NOMO-1 treated with DMSO at 0.1 percent for 48 hours (cell line): Measurements from ENCODE around the gene DYRK2.

Experiments used
- DNase-seq: peaks from one replicate; lab custom pipeline; 2025; ENCODE audit not compliant: unreplicated experiment; lab: John Stamatoyannopoulos, UW

The DYRK2 gene

DNA sequence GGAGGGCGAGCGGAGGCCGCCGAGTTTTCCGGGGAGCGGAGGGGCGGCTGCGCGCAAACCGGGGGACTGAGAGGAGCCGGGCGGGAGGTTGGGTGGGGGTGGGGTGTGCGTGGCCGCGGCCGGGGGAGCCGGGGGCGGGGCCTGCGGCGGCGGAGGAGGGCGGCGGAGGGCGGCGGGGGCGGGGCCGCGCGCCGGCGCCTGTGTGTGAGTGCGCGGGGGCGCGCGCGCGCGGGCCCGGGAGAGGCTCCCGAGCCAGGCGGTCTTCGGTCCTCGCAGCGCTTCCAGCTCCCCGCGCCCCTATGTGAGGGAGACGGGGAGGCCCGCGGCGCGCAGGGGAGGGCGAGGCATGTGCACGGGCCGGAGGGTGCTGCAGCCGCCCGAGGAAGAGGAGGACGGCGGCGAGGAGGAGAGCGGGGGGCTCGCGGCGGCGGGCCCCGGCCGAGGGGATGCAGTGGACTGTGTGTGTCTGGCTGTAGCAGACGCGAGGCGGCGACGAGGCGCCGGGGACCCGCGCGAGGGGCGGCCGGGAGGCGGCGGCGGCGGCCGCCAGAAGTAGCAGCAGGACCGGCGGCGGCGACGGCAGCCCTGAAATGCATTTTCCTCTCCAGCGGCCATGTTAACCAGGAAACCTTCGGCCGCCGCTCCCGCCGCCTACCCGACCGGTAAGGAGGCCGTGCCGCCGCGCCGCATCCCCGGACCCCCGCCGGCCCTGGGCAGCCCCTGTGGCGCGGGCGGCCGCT is at the start of gene DYRK2:
DYRK2 (plus strand) TSS at position 225 of the 740 bp plus-strand sequence; CDS start at position 614, 389 bp downstream.
- peak; percentile 47 for DNase-seq

DNA sequence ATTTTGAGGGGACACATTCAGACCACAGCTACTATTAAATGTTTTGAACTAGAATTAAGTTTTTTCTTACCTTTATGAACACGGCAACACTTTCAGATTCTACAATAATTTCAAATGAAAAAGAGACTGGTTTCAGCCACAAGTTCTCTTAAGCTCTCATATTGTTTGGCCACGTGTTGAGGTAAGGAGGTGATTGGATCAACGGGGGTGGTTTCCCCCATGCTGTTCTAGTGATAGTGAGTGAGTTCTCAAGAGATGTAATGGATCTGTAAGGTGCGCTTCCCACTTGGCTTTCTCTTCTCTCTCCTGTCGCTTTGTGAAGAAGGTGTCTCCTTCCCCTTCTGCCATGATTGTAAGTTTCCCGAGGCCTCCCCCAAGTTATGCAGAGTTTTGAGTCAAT is 48.9 kb upstream of the DYRK2 start:
- no peak for DNase-seq

DNA sequence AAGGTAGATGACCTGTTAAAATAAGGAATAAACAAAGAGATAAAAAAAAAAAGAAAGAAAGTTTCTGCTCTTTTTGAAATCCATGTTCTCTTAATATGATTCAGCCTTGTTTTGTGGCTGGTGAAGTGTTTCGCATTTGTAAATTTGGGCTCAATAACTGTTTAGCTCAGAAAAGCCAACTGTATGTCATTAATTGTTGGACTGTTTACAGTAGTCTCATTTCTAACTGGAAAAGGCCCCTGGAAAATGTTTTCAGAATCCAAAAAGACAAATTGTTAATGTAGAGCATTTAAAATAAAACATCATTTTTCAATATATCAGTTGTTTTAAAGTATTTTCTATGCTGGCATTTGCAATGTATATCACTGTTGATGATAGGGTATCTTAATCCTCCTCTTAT is 47.4 kb upstream of the DYRK2 start:
- DNase-seq, result no peak

DNA sequence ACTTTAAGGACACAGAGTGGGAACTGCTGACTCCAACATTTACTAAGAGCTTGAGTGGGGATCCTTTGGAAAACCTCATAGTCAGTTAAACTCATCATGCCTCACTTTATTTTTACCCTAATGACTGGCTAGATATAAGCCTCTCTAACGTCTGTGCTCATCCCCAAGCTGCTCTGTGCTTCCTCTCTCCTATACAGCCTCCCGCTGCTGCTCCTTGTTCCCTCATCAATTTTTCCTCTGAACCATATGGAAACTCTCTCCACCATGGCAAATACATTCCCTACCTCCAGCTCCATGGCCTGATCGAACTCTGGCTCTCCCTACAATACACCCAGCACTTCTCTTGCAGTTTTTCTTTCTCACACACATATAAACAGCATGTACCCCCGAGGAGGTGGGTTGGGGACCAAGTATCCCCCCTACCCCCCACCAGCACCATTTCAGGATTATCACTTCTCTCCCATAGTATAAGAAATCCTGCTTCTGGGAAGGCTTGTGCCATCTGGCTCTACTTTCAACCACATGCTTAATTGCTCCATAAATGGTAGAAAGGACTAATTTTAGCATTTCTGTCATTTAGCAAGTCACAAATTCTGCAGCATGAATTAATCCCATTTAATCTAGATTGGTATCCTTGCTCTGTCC is 39.2 kb upstream of the DYRK2 start:
- no peak for DNase-seq

DNA sequence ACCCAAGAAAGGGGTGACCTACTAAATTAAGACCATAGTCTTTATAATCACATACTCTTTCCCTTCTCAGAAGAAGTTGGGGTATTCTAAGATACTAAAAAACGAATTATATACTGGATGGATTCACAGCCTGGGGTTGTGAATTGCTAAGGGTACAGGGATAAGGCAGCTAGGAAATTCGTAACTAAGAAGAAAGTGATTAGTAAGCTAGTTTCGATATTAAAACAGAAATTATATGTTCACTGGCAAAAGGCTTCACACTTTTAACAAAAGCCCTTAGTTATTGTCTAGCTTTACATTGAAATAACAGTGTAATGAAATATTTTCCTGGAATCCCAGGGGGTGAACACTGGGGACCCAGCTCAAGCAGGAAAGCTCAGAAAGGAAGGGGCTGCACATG is 35.5 kb upstream of the DYRK2 start:
- DNase-seq, result no peak

DNA sequence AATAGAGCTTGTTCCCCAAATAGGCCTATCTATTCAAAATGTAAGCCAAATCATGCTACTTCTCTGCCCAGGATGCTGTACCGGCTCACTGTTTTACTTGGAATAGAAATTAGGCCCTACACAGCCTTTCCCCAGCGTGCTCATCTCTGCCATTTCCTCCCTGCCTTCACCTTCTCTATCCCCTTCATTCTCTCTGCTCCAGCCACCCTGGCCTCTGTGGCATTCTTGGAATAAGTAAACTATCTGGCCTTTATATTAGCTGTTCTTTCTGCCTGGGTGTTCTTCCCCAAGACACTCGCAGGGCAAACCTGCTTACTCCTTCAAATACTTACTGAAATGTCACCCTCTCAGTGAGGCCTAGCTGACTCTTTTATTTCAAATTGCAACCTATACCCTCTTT is 30.9 kb upstream of the DYRK2 start:
- DNase-seq, result no peak

DNA sequence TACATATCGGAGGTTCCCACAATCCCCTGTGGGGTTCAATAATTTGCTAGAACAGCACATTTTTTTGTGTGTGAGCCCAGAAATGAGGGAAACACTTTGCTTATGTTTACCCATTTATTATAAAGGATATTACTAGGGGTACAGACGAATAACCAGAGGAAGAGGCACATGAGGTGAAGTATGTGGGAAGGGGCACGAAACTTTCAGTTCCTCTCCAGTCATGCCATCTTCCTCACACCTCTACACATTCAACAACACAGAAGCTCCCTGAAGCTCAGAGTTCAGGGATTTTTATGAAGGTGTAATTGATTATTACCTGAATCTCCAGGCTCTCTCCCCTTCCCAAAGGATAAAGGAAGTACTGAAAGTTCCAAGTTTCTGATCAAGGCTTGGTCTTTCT is 30.2 kb upstream of the DYRK2 start:
- peak; percentile 2 for DNase-seq

DNA sequence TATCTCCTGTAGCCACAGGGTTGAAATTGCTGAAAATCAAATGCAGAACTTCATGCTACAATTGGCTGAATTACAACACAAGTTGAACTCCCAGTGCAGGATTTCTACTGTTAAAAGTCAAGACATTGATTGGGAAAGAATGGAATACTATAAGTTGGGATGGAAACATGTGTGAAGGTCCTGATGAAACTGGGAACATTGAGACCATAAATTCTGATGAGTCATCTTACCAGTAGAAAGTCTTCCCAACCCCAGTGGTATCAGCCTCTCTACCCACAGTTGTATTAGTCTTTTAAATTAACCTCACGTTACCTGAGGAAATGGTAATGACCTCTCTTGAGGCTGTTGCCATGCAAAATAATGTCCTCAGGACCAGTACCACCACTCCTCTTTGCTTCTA is 27.4 kb upstream of the DYRK2 start:
- no peak for DNase-seq

DNA sequence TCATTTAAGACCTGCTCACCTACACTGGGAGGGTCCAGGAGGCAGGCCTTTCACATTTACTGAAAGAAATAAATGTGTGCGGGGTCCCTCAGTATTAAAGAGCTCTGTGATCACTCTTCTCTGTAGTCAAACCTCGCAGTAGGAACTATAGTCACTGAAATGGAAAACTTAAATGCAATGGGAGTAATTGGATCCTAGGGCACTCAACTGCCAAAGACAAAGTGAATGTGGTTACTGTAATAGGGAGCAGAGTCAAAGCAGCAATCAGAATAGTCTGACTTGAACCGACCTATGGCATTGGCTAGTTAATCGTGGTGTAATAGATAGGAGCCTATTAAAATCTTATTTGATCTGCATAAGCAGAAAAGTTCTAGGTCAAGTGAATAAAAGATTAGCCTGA is 26.6 kb upstream of the DYRK2 start:
- no peak for DNase-seq

DNA sequence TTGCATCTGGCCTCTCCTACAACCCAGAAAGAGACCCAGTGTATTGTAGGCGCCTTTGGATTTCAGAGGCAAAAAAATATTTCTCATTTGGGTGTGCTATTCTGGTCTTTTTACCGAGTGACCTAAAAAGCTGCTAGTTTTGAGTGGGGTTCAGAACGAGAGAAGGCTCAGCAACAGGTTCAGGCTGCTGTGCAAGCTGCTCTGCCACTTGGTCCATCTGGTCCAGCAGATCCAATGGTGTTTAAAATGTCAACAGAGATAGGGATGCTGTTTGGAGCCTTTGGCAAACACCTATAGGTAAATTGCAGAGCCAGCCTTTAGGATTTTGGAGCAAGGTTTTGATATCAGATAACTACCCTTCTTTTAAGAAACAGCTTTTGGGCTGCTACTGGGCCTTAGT is 25.3 kb upstream of the DYRK2 start:
- no peak for DNase-seq

DNA sequence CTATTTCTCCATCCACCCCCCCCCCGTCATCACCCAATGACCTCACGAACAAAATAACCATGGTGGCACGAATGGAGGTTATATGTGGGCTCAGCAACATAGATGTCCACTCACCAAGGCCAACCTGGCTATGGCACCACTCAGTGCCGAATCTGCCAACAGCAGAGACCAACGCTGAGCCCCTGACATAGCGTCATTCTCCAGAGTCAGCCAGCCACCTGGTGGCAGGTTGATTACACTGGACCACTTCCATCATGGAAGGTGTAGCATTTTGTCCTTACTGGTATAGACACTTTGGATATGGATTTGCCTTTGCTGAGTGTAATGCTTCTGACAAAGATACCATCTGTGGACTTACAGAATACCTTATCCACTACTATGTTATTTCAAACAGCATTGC is 24.2 kb upstream of the DYRK2 start:
- DNase-seq, result no peak

DNA sequence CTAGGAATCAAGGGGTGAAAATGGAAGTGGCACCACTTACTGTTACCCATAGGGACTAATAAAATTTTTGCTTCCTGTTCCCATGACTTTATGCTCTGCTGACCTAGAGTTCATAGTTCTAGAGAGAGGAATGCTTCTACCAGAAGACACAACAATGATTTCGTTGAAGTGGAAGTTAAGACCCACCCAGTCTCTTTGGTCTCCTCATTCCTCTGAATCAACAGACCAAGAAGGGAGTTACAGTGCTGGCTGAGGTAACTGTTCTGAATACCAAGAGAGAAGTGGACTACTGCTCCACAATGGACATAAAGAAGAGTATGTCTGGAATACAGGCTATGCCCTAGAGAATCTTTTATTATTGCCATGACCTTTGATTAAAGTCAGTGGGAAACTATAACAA is 23.5 kb upstream of the DYRK2 start:
- no peak for DNase-seq

DNA sequence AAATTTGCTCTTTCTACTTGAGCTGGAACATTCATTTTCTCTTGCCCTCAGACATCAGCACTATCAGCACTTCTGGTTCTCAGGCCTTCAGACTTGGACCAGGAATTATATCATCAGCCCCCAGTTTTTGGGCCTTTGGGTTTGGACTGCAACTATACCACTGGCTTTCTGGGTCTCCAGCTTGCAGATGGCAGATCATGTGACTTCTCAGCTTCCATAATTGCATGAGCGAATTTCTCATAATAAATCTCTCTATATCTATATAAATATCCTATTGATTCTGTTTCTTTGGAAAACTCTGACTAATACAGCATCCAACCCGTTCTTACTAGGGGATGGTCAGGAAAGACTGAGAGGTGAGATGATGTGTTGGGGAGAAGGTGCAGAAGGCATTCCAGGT is 22.4 kb upstream of the DYRK2 start:
- no peak for DNase-seq

DNA sequence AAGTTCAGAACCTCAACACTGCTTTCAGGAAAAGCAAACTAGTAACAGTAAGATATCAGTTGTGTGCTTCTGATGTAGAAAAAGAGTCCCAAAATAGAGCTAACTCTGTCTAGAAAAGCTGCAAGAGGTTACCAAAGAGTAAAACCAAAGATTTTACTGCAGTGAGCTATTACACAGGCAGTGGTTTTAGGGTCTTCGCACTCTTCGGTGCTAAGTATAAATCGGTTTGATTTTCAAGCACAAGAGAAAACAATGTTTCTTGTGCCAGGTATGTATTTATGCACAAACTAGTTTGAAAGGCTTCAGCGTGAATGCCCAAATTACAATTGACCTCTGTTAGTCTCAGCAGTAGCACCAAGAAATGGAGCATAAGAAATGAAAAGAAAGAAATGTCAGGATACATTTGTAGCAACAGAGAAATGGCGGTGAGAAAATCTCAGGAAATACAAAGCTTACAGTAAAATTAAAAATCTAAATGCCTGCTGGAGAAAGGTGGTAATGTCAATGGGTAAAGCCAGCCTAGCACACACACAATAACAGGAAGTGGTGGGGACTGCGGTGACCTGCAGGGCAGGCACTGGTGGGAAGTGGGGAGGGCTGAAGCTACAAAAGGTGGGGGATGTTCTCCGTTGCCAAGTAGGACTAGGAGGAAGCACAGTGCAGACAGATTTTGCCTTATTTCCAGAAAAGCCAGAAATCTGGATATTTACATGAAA is 18.0 kb upstream of the DYRK2 start:
- DNase-seq, result peak; percentile 91

DNA sequence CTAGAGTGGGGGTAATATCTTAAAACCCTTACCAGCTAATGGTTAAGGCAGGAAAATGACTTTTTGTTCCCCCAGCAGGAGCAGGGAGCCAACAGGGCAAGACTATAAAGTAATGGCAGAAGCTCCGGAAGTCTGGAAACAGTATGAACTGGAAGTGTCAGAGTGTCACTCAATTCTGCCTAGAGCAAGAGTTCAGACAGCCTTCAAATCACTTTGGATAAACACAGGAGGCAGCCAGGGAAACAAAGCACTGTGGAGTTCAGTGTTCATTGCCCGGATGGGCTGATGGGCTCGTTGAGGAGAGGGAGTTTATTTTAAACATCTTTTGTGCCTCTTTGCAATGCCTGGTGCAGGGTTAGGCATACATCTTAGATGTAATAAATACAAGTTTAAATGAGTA is 16.5 kb upstream of the DYRK2 start:
- no peak for DNase-seq

DNA sequence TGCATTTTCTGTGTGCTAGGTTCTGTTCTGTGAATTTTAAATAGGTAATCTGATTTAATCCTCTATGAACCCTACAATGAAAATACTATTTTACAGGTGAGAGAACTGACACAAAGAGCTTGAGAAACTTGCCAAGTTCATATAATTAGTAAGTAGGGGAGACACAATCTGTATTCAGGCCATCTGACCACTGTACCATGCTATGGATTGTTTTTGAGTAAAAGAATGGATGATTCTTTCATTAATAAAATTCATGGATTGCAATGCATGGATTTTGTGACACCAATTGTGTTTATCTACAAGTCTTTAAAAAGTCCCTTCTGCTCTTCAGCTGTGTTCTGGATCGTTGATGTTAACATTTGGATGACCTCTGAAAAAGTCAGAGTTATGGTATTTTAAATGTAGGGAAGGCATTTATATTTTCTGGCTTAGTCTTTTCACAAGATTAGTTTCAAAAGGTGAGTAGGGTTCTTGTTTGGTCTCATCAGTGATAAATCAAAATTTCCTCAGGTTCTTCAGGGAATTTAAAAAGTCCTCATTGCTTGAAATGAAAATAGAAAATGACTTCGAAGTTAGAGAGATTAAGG is 15.4 kb upstream of the DYRK2 start:
- DNase-seq, result no peak

DNA sequence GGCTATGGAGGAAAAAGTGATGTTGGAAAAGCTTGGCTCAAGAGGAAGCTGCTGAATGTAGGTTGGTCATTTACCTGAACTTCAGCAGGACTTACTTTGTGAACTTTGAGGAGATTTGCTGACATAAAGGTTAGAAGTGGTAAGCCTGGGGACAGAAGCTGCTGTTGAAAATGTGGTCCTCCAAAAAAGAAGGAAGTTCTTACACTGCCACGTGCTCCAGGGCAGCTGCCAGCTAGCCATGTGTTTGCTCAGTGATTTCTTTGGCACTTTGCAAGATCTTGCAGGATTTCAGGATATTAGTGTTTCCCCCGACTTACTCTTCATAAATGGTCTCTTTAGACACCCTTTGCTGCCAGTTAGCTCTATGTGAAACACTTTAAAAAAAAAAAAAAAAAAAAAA is 14.8 kb upstream of the DYRK2 start:
- DNase-seq, result peak; percentile 40

DNA sequence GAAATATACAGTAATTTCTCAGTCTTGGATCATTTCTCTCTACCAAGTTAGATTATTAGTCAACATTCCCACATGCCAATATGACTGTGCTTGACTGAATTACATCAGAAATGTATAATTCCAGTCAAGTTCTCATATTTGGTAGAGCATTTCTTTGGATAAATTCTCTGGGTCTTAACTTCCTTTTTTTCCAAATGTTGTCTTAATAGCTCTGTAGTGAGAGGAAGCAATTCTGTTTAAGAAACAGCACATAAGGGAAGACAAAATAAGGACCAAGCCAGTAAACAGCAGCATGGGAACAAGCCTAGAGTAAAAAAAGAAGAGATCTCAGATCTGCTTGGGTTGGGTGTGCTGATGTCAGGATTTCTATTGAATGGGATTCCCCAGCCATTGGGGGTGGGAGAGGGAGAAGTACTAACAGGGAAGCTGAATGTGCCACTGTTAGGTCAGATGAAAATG is 14.2 kb upstream of the DYRK2 start:
- peak; percentile 24 for DNase-seq

DNA sequence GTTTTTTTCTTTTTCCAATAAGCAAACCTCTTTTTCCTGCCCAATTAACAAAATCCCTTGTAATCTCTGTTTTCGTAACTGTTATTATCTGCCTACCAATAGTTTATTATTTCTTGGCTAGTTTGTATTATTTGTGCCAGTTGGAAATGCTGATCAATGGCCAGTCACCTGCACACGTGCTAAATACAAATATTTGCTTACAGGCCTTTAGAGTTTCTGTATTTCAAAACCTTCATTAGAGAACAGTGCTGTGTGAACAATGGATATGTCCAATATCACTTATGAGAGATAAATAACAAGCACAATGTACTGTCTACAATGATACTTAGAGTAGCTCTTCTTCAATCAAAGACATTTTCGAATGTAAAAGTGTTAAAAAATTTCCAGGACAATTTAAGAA is 10.8 kb upstream of the DYRK2 start:
- DNase-seq, result no peak

DNA sequence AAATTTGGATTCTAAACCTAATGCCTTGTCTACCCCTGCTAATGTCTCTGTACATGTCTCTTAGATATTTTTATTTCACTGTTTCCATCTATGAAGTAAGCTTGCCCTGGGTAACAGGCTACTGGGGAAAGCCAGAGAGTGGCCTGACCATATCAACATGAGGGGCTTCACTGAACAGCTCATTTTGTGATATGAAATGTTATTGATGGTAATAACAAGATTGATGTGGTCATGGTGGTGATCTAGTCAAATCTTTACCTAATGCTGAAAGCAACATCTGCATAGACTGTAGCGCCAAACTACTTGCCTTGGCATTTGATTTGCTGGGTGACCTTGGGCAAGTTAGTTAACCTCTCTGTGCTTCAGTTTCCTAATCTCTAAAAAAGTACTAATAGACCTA is 9.9 kb upstream of the DYRK2 start:
- no peak for DNase-seq

DNA sequence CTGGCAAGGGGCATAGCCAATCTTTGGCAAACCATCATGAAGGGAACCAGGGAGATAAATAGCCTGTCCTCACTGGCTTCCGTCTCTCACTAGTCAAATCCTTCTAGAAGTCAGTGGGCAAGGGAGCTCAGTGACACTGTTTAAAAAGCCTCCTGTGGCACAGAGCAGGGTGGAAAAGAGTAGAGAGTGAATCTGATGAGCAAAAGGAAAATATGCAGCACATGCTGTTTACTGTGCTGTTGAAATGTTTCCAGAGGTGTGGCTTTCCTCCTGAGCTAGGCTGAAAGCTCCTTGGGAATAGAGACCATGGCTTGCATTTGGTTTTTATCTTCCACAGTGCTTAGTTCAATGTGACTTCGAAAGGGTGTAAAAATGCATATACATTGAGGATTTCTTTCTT is 7.7 kb upstream of the DYRK2 start:
- no peak for DNase-seq

DNA sequence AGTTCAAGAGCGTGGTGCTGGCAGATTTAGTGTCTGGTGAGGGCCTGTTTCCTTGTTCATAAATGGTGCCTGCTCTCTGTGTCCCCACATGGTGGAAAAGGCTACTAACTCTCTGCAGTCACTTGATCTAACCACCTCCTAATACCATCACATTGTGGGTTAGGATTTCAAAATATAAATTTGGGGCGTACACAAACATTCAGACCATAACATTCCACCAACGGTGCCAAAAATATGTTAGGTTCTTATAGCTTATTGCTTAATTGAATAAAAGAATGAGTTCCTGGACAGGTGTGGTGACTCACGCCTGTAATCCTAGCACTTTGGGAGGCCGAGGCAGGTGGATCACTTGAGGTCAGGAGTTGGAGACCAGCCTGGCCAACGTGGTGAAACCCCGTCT is 3.4 kb upstream of the DYRK2 start:
- no peak for DNase-seq
